T-cell (primary cell): Measurements from ENCODE around the gene SLC34A3. TPM values are rescaled to one million over a fixed set of nuclear protein-coding genes. Genes with fewer than 3 reads are reported as not detected.

Source experiments
- ATAC-seq, 4 experiments: fragments of 200-7000 bp in 3 of 4; fragments of 150-1000 bp in 1 of 4; cut with Tn5 transposase; replicated peaks in 1 of 4; 1 replicate in 3 of 4; 2 replicates in 1 of 4; pipeline ENCODE4 v1.10.0; 2021; ENCODE audit warnings: moderate library complexity in 3 of 4, mild to moderate bottlenecking in 2 of 4, moderate number of reproducible peaks in 1 of 4
- CTCF ChIA-PET, 2 donors: fragments of 300-600 bp; sonication (Branson Sonifier 250); formaldehyde crosslinking; loops; one replicate each; lab custom pipeline; 2022; ENCODE audit warnings: antibody characterized with exemption in 2 of 2; lab: Charles Lee
- POLR2A ChIA-PET, 2 donors: fragments of 300-600 bp; sonication (Branson Sonifier 250); formaldehyde crosslinking; loops; one replicate each; lab custom pipeline; 2022; ENCODE audit warnings: antibody characterized with exemption in 2 of 2; lab: Charles Lee
- DNase-seq, 35 experiments: peaks; one replicate each; pipeline versions ENCODE4 v3.0.0 to v3.0.0-alpha.2; 2013 to 2023
- H3K27ac ChIP-seq: one replicate; pipeline ENCODE4 v1.5.1; 2013; ENCODE audit warnings: low read length
- H3K27me3 ChIP-seq, 2 experiments: replicated peaks in 1 of 2; 1 replicate in 1 of 2; 2 replicates in 1 of 2; pipeline versions ENCODE4 v1.6.1 to v1.7.0; 2013; ENCODE audit warnings: low read length in 1 of 2, mixed read lengths in 1 of 2; ENCODE audit not compliant: control insufficient read depth in 2 of 2, insufficient read depth in 2 of 2; ENCODE audit errors: extremely low read depth in 1 of 2
- H3K36me3 ChIP-seq, 2 donors: 1 replicate in 1 of 2; 2 replicates in 1 of 2; pipeline versions ENCODE4 v1.6.1 to v1.7.0; 2013; ENCODE audit warnings: low read length in 1 of 2; ENCODE audit not compliant: control insufficient read depth in 2 of 2, insufficient read depth in 1 of 2; ENCODE audit errors: extremely low read depth in 1 of 2
- H3K4me1 ChIP-seq, 2 experiments: 1 replicate in 1 of 2; 2 replicates in 1 of 2; pipeline versions ENCODE4 v1.6.1 to v1.7.0; 2013; ENCODE audit warnings: low read length in 2 of 2, mixed read lengths in 1 of 2; ENCODE audit not compliant: insufficient read depth in 2 of 2, control insufficient read depth in 1 of 2; ENCODE audit errors: extremely low read depth in 1 of 2
- H3K4me3 ChIP-seq, 2 donors: 1 replicate in 1 of 2; 2 replicates in 1 of 2; pipeline versions ENCODE4 v1.5.1 to v1.7.0; 2013; ENCODE audit warnings: mild to moderate bottlenecking in 2 of 2, low read length in 1 of 2, moderate library complexity in 1 of 2; ENCODE audit not compliant: control insufficient read depth in 1 of 2; ENCODE audit errors: extremely low read depth in 1 of 2
- H3K9me3 ChIP-seq: 2 replicates; pipeline ENCODE4 v1.7.0; 2013
- H3K27ac Mint-ChIP-seq, 2 donors: one replicate each; pipeline ENCODE4 v1.8.0; 2020 to 2021; ENCODE audit warnings: mild to moderate bottlenecking in 2 of 2, mixed read lengths in 2 of 2
- H3K27me3 Mint-ChIP-seq, 2 donors: one replicate each; pipeline ENCODE4 v1.8.0; 2021 to 2022; ENCODE audit warnings: mixed read lengths in 2 of 2
- H3K36me3 Mint-ChIP-seq: one replicate; pipeline ENCODE4 v1.8.0; 2021; ENCODE audit warnings: mixed read lengths
- H3K4me1 Mint-ChIP-seq, 3 donors: one replicate each; pipeline ENCODE4 v1.8.0; 2020 to 2022; ENCODE audit warnings: mixed read lengths in 3 of 3, mild to moderate bottlenecking in 1 of 3
- H3K4me3 Mint-ChIP-seq, 3 donors: one replicate each; pipeline ENCODE4 v1.8.0; 2020 to 2022; ENCODE audit warnings: mild to moderate bottlenecking in 3 of 3, mixed read lengths in 3 of 3, moderate library complexity in 3 of 3
- H3K9me3 Mint-ChIP-seq, 3 donors: one replicate each; pipeline ENCODE4 v1.8.0; 2020 to 2022; ENCODE audit warnings: mixed read lengths in 3 of 3
- WGBS: methylation state at CpG from one replicate; pipeline ENCODE4 v1.1.5; 2013; ENCODE audit warnings: missing lambda C conversion rate; ENCODE audit not compliant: insufficient coverage; 5-methylcytosine and 5-hydroxymethylcytosine counted together
- total RNA-seq, 35 experiments: library from RNA in 6 of 35; stranded (reverse) in 6 of 35; fragments of 120-200 nt in 1 of 35; gene quantifications; one replicate each; pipeline versions ENCODE4 v1.2.1 to v1.2.4 and lab custom pipeline; 2013 to 2026

SLC34A3 gene
- total RNA-seq, 5 donors from 2014 or later (not counting 1 experiment from before 2014, with no cell fraction given), result not detected

GRCh38 chr9:137206602-137207001 is 24.1 kb upstream of the SLC34A3 start:
- Histone ChIP-seq H3K9me3 (no peaks in the 10 kb centered on the region), H3K4me1 (peaks cover 19 to 44% of the 10 kb centered on the region in 2 experiments), H3K36me3 (peaks cover 0 to 6% of the 10 kb centered on the region in 2 donors), H3K27ac (no peak overlapping the region), H3K27me3 (no peaks in the 10 kb centered on the region), H3K4me3 (no peak overlapping the region)
- no peak overlapping the region for H3K27ac Mint-ChIP-seq
- ChIA-PET CTCF (no interaction called here), POLR2A (interaction anchor here (0.6 to 1.0 kb wide), 2 partner anchors 15 to 30 kb away, joined by 3 to 5 read pairs; partner anchors contain the start of gene RNF208 (in 1 of the 2))
- DNase-seq, result no peak
- H3K27me3 Mint-ChIP-seq, result no peaks in the 10 kb centered on the region
- H3K36me3 Mint-ChIP-seq, result peaks cover 9% of the 10 kb centered on the region
- H3K9me3 Mint-ChIP-seq, result no peaks in the 10 kb centered on the region
- WGBS, result 82% methylated on average over 6 of the region's 7 CpGs
- H3K4me1 Mint-ChIP-seq, result peaks cover 39 to 54% (median 41%) of the 10 kb centered on the region in 3 donors
- H3K4me3 Mint-ChIP-seq, result peak overlapping the region; percentile 90 to 92 (median 91)
- no peak for ATAC-seq

GRCh38 chr9:137211532-137211931 is 19.2 kb upstream of the SLC34A3 start:
- H3K27ac Mint-ChIP-seq, result no peak overlapping the region
- peaks cover 12 to 17% (median 12%) of the 10 kb centered on the region in 3 donors for H3K4me1 Mint-ChIP-seq
- no peak overlapping the region for H3K27ac ChIP-seq
- H3K4me3 ChIP-seq, result no peak overlapping the region
- ATAC-seq, result no peak
- H3K36me3 Mint-ChIP-seq, result peaks cover 9% of the 10 kb centered on the region
- no peaks in the 10 kb centered on the region for H3K27me3 ChIP-seq
- no peaks in the 10 kb centered on the region for H3K9me3 ChIP-seq
- POLR2A ChIA-PET, result no interaction called here
- H3K4me1 ChIP-seq, result peaks cover 2 to 12% of the 10 kb centered on the region in 2 experiments
- no peak overlapping the region for H3K4me3 Mint-ChIP-seq
- 91% methylated on average over 13 of the region's 13 CpGs for WGBS
- CTCF ChIA-PET, result no interaction called here
- no peak for DNase-seq
- no peaks in the 10 kb centered on the region for H3K9me3 Mint-ChIP-seq
- H3K27me3 Mint-ChIP-seq, result no peaks in the 10 kb centered on the region
- H3K36me3 ChIP-seq, result peaks cover 0 to 5% of the 10 kb centered on the region in 2 donors

GRCh38 chr9:137212520-137212919 is 18.2 kb upstream of the SLC34A3 start:
- Mint-ChIP-seq H3K4me1 (peaks cover 2 to 8% (median 2%) of the 10 kb centered on the region in 3 donors), H3K27me3 (no peaks in the 10 kb centered on the region), H3K27ac (no peak overlapping the region), H3K4me3 (no peak overlapping the region), H3K36me3 (peaks cover 5% of the 10 kb centered on the region), H3K9me3 (no peaks in the 10 kb centered on the region)
- Histone ChIP-seq H3K27ac (no peak overlapping the region), H3K27me3 (no peaks in the 10 kb centered on the region), H3K4me3 (no peak overlapping the region), H3K4me1 (peaks cover 0 to 2% of the 10 kb centered on the region in 2 experiments), H3K9me3 (no peaks in the 10 kb centered on the region), H3K36me3 (peaks cover 0 to 5% of the 10 kb centered on the region in 2 donors)
- CTCF ChIA-PET, result no interaction called here
- DNase-seq, result no peak
- POLR2A ChIA-PET, result no interaction called here
- ATAC-seq, result no peak
- 92% methylated on average over 21 of the region's 21 CpGs for WGBS

- no peak for ATAC-seq
Measured at GRCh38 chr9:137213160-137214060, 17.3 kb upstream of the SLC34A3 start.

GRCh38 chr9:137214620-137215019 is 16.1 kb upstream of the SLC34A3 start:
- Mint-ChIP-seq H3K4me3 (no peak overlapping the region), H3K9me3 (no peaks in the 10 kb centered on the region), H3K36me3 (no peaks in the 10 kb centered on the region), H3K27me3 (no peaks in the 10 kb centered on the region), H3K27ac (no peak overlapping the region), H3K4me1 (no peaks in the 10 kb centered on the region)
- DNase-seq (no peak), ATAC-seq (no peak)
- Histone ChIP-seq H3K27ac (no peak overlapping the region), H3K4me3 (no peak overlapping the region), H3K9me3 (no peaks in the 10 kb centered on the region), H3K36me3 (peaks cover 0 to 2% of the 10 kb centered on the region in 2 donors), H3K27me3 (no peaks in the 10 kb centered on the region), H3K4me1 (no peaks in the 10 kb centered on the region)
- POLR2A ChIA-PET, result interaction anchor here in 1 of 2 donors (0.5 kb wide), 1 partner anchor 9 kb away, joined by 3 read pairs; no protein-coding TSS in a partner anchor
- CTCF ChIA-PET, result no interaction called here
- 90% methylated on average over 18 of the region's 19 CpGs for WGBS

More at GRCh38 chr9:137213160-137214060, 17.3 kb upstream of the SLC34A3 start:
- Histone ChIP-seq H3K36me3 (peaks cover 0 to 5% of the 10 kb centered on the region in 2 donors), H3K4me1 (no peaks in the 10 kb centered on the region), H3K4me3 (no peak overlapping the region), H3K9me3 (no peaks in the 10 kb centered on the region), H3K27me3 (no peaks in the 10 kb centered on the region), H3K27ac (no peak overlapping the region)
- Mint-ChIP-seq H3K4me1 (peaks cover 0 to 3% (median 1%) of the 10 kb centered on the region in 3 donors), H3K4me3 (no peak overlapping the region), H3K27me3 (no peaks in the 10 kb centered on the region), H3K9me3 (no peaks in the 10 kb centered on the region), H3K27ac (no peak overlapping the region), H3K36me3 (peaks cover 4% of the 10 kb centered on the region)
- WGBS, result 94% methylated on average over 49 of the region's 49 CpGs
- ChIA-PET CTCF (no interaction called here), POLR2A (no interaction called here)
- DNase-seq, result no peak

- Histone ChIP-seq H3K27me3 (peaks cover 0 to 4% of the 10 kb centered on the region in 2 experiments), H3K4me3 (no peak overlapping the region), H3K9me3 (no peaks in the 10 kb centered on the region), H3K36me3 (peaks cover 0 to 2% of the 10 kb centered on the region in 2 donors), H3K27ac (no peak overlapping the region), H3K4me1 (no peaks in the 10 kb centered on the region)
- ChIA-PET CTCF (no interaction called here), POLR2A (no interaction called here)
- H3K27ac Mint-ChIP-seq, result no peak overlapping the region
- H3K4me1 Mint-ChIP-seq, result no peaks in the 10 kb centered on the region
- H3K9me3 Mint-ChIP-seq, result no peaks in the 10 kb centered on the region
- no peak overlapping the region for H3K4me3 Mint-ChIP-seq
- WGBS, result 93% methylated on average over 14 of the region's 22 CpGs
- ATAC-seq (no peak), DNase-seq (no peak)
- H3K36me3 Mint-ChIP-seq, result no peaks in the 10 kb centered on the region
- H3K27me3 Mint-ChIP-seq, result no peaks in the 10 kb centered on the region
Measured at GRCh38 chr9:137215196-137215986, 15.3 kb upstream of the SLC34A3 start.
